Activated T-cell treated with anti-CD3 and anti-CD28 coated beads, Interleukin-2, amount 50 U/mL, for 72 hours (primary cell): ENCODE measurements around the gene HARBI1. TPM values are rescaled to one million over a fixed set of nuclear protein-coding genes. Genes with fewer than 3 reads are reported as not detected.

ENCODE experiments used
- ATAC-seq, 2 donors: fragments of 150-1000 bp; cut with Tn5 transposase; replicated peaks in 1 of 2; 2 replicates each; pipeline ENCODE4 v1.10.0; 2021; ENCODE audit warnings: moderate library complexity in 2 of 2, mild to moderate bottlenecking in 1 of 2
- DNase-seq, 2 donors: peaks; one replicate each; pipeline ENCODE4 v3.0.0; 2021 to 2022; ENCODE audit warnings: mixed read lengths in 1 of 2
- H3K27ac Mint-ChIP-seq: one replicate; pipeline ENCODE4 v1.8.0; 2022; ENCODE audit warnings: mild to moderate bottlenecking, moderate library complexity, mixed read lengths
- H3K27me3 Mint-ChIP-seq: one replicate; pipeline ENCODE4 v1.8.0; 2022; ENCODE audit warnings: low read depth, mixed read lengths
- H3K36me3 Mint-ChIP-seq, 2 donors: one replicate each; pipeline ENCODE4 v1.8.0; 2022; ENCODE audit warnings: mixed read lengths in 2 of 2, mild to moderate bottlenecking in 1 of 2; ENCODE audit not compliant: insufficient read depth in 2 of 2
- H3K4me1 Mint-ChIP-seq: one replicate; pipeline ENCODE4 v1.8.0; 2022; ENCODE audit warnings: low read depth, mixed read lengths
- H3K4me3 Mint-ChIP-seq, 2 donors: one replicate each; pipeline ENCODE4 v1.8.0; 2022; ENCODE audit warnings: mild to moderate bottlenecking in 2 of 2, mixed read lengths in 2 of 2, moderate library complexity in 2 of 2
- H3K9me3 Mint-ChIP-seq, 2 donors: one replicate each; pipeline ENCODE4 v1.8.0; 2022; ENCODE audit warnings: mixed read lengths in 2 of 2
- total RNA-seq, 2 donors: library from RNA; stranded (reverse); gene quantifications; one replicate each; pipeline ENCODE4 v1.2.3, GENCODE V29; 2022

The HARBI1 gene, protein sequence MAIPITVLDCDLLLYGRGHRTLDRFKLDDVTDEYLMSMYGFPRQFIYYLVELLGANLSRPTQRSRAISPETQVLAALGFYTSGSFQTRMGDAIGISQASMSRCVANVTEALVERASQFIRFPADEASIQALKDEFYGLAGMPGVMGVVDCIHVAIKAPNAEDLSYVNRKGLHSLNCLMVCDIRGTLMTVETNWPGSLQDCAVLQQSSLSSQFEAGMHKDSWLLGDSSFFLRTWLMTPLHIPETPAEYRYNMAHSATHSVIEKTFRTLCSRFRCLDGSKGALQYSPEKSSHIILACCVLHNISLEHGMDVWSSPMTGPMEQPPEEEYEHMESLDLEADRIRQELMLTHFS
- total RNA-seq = 1 to 10 TPM; 4.2 to 7.3 TPM

DNA sequence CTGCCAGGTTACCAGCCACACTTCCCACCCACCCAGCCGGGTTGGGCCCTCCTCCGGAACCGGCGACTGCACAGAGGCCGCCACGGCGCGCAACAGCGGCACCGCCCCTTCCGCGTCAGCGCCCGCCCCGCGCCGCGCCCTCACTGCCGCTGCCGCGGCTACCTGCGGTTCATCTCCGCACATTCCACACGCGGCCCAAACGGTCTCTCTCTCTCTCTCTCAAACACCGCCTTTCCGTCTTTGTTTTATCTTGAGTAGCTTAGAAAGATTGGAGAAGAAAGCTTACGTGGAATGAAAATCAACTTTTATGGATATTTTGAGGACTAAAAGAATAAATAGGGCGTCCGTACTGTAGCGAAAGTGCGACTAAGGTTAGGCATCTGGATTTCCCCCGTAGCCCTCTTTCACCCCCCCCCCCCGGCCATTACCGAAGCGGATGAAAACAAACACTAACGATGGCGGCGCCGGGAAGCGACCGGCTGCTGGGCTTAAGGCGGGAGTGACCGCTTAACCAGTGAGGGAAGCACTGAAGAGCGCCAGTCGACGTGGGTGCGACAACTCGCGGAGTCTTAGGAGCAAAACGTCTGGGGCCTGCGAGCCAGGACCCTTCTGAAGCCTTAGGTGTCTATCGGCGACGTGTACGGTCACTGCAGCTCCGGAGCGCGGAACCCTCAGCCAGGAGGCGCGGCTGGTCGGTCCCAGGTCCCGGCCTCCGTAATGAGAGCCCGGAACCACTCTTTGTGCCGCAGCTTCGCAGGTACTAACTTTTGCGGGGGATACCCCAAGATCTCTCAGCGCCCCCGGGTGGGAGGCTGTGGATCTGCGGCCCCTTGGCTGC lies at the start of gene HARBI1, which contains the start of gene ATG13:
Gene HARBI1, minus strand, starts transcription at position 94 of the 838 bp plus-strand sequence. CDS start 990 bp downstream, outside the sequence.
Gene ATG13, plus strand, starts transcription at position 420 of the 838 bp plus-strand sequence. CDS start 26,739 bp downstream, outside the sequence.
- ATAC-seq (peak; percentile 97 to 98), DNase-seq (peak; percentile 96 to 97)
- H3K4me3 Mint-ChIP-seq = peak within 1 kb of the TSS; percentile 89 to 100
- H3K27me3 Mint-ChIP-seq = no peaks in the 10 kb centered on the region
- peaks cover 49% of the 10 kb centered on the region for H3K4me1 Mint-ChIP-seq
- no peaks in the 10 kb centered on the region for H3K9me3 Mint-ChIP-seq
- H3K36me3 Mint-ChIP-seq = no peaks in the 10 kb centered on the region
- peak within 1 kb of the TSS; percentile 100 for H3K27ac Mint-ChIP-seq

DNA sequence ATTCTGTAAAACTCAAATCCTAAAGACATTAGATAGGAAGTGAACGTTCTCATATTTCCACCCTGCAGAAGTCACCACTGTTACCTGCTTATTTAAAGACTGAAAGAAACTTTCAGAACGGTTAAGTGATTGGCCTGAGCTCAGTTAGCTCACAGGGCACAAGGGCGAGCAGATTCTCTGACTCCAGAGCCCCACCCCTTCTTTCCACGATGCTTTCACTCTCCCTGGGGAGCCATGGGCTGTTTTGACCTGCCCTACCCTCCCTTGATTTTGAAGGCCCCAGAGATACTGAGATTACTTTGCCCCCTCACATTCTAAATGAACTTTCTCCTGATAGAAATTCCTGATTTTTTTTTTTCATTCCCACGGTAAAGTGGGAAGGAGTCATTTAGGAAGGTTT lies 49.5 kb upstream of the HARBI1 start:
- H3K27me3 Mint-ChIP-seq = no peaks in the 10 kb centered on the region
- DNase-seq = no peak
- H3K4me1 Mint-ChIP-seq = peaks cover 29% of the 10 kb centered on the region
- no peaks in the 10 kb centered on the region for H3K9me3 Mint-ChIP-seq
- peaks cover 3 to 10% of the 10 kb centered on the region in 2 donors for H3K36me3 Mint-ChIP-seq
- no peak overlapping the region for H3K27ac Mint-ChIP-seq
- H3K4me3 Mint-ChIP-seq = no peak overlapping the region
- no peak for ATAC-seq

DNA sequence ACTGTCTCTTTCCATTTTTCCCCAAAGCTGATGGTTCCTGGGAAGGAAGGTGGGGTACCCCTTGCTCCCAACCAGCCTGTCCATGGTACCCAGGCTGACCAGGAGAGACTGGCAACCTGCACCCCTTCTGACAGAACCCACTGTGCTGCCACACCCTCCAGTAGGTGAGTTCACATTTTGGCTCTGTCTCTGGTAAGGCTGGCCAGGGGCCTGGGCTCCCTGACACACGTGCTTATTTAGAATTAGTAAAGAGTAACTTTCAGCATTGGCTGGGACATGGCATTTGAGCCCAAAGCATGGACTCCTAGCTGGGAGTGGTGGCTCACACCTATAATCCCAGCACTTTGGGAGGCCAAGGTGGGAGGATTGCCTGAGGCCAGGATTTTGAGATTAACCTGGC lies 48.3 kb upstream of the HARBI1 start:
- DNase-seq (no peak), ATAC-seq (no peak)
- no peak overlapping the region for H3K4me3 Mint-ChIP-seq
- H3K27ac Mint-ChIP-seq = no peak overlapping the region
- peaks cover 18% of the 10 kb centered on the region for H3K4me1 Mint-ChIP-seq
- H3K9me3 Mint-ChIP-seq = no peaks in the 10 kb centered on the region
- H3K36me3 Mint-ChIP-seq = peaks cover 3 to 9% of the 10 kb centered on the region in 2 donors
- H3K27me3 Mint-ChIP-seq = no peaks in the 10 kb centered on the region

DNA sequence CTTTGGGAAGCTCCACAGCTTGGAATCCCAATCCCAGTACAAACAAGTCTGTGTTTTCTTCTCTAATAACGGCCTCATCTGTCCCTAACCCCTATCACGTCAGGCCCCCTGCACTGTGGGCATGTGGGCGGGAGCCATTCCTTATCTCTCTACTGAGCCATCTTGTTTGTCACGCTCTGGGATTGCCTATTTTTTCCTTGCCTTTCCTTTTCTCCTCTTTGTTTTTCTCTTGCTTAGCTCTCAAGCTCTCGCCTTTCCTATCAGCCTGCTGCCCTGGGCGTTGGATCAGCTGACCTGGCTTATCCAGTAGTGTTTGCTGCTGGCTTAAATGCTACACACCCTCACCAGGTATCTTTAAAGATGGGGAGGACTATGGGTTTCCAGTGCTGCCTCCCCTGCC lies 47.6 kb upstream of the HARBI1 start:
- Mint-ChIP-seq H3K4me1 (peaks cover 11% of the 10 kb centered on the region), H3K27ac (no peak overlapping the region), H3K4me3 (no peak overlapping the region), H3K36me3 (peaks cover 1 to 17% of the 10 kb centered on the region in 2 donors), H3K9me3 (no peaks in the 10 kb centered on the region), H3K27me3 (no peaks in the 10 kb centered on the region)
- DNase-seq (no peak), ATAC-seq (no peak)

DNA sequence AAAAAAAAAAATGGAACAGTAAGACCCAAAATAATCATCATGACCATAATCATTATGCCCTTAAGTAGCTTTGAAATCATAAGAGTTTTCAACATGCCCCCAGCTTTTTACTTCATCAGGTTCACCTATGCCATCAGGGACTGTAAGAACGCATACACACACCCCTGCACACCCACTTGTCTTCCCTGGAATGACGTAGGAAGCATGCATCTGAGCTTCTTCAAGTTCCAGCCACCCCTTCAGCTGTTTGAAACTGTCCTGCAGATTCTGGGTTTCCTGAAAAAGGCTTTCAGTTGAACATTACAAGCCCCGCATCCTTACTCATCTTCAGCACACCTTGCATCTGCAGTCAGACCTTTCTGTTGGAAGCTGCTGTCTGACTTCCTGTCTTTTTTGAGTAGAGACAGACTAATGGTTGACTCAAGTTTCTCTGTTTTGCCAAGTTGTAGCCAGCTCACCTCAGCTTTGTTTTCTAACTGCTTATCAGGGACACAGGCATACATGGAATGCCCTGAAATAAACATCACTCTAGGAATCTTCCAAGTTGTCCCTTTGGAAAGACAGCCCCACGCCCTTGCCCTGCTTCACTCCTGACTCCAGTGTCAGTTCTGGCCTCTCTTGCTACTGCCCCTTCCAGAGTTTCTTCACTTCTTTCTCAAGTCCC lies 46.4 kb upstream of the HARBI1 start:
- Mint-ChIP-seq H3K4me3 (no peak overlapping the region), H3K4me1 (no peaks in the 10 kb centered on the region), H3K27ac (peak overlapping the region; percentile 88), H3K9me3 (no peaks in the 10 kb centered on the region), H3K36me3 (peaks cover 4 to 17% of the 10 kb centered on the region in 2 donors), H3K27me3 (no peaks in the 10 kb centered on the region)
- ATAC-seq = no peak
- DNase-seq = no peak

DNA sequence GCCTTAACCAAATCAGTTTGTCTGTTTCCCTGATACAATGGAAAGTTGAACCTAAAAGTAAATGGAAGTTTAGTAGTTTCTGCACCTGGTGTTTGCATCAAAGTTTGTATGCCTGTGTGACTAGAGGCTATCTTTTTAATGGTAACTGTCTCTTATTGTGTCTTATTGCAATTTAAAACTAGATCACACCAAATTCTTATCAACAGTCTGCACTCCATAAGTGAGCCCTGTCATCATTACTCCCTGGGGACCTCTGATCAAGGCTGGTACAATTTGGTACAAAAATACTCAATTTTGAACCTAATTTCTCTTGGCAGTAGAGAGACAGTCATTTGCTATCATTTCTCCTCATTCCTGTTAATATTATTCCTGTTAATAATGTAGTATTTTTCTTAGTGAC lies 45.3 kb upstream of the HARBI1 start:
- ATAC-seq (no peak), DNase-seq (no peak)
- no peaks in the 10 kb centered on the region for H3K4me1 Mint-ChIP-seq
- no peaks in the 10 kb centered on the region for H3K27me3 Mint-ChIP-seq
- H3K27ac Mint-ChIP-seq = no peak overlapping the region
- no peaks in the 10 kb centered on the region for H3K9me3 Mint-ChIP-seq
- H3K36me3 Mint-ChIP-seq = peaks cover 4 to 17% of the 10 kb centered on the region in 2 donors
- H3K4me3 Mint-ChIP-seq = no peak overlapping the region

DNA sequence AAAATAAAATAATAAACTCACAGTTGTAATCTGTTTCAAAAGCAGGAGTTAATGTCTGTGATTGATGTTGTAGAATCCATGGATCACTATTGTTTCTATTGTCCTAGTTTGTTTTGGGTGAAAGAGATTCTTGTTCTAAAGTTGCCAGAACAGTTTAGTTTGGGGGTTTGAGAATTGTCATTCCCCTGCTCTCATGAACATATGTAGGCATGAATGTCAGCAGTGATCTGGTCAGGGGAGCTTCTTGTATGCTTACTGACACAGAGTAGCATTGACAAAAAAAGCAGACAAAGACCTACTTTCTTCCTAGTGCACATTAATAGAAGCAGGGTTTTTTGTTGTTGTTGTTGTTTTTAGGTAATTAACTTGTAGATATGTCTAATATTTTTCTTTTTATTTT lies 44.8 kb upstream of the HARBI1 start:
- DNase-seq = no peak
- Mint-ChIP-seq H3K4me3 (no peak overlapping the region), H3K4me1 (no peaks in the 10 kb centered on the region), H3K9me3 (no peaks in the 10 kb centered on the region), H3K27ac (no peak overlapping the region), H3K36me3 (peaks cover 4 to 16% of the 10 kb centered on the region in 2 donors), H3K27me3 (no peaks in the 10 kb centered on the region)
- ATAC-seq = no peak

DNA sequence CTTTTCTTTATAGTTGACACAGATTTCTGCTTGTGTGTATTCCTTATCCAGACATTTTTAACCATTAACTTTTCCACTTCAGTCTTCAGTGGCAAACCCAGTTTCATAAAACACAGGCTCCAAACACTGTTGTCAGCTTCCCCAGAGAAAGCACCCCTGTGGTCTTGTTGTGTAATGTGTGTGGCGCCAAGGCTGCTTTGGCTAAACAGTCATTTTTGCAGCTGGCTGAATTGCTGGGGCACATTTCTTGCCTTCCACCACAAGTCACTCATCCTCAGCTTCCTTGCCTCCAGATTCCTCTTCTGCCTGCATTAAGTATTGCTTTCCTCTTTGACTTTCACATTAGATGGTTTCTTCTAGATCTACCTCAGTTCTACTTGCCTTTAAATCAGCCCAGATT lies 42.9 kb upstream of the HARBI1 start:
- H3K27me3 Mint-ChIP-seq = no peaks in the 10 kb centered on the region
- no peak for ATAC-seq
- no peak for DNase-seq
- no peaks in the 10 kb centered on the region for H3K9me3 Mint-ChIP-seq
- H3K36me3 Mint-ChIP-seq = peaks cover 4 to 14% of the 10 kb centered on the region in 2 donors
- H3K27ac Mint-ChIP-seq = no peak overlapping the region
- no peaks in the 10 kb centered on the region for H3K4me1 Mint-ChIP-seq
- no peak overlapping the region for H3K4me3 Mint-ChIP-seq

DNA sequence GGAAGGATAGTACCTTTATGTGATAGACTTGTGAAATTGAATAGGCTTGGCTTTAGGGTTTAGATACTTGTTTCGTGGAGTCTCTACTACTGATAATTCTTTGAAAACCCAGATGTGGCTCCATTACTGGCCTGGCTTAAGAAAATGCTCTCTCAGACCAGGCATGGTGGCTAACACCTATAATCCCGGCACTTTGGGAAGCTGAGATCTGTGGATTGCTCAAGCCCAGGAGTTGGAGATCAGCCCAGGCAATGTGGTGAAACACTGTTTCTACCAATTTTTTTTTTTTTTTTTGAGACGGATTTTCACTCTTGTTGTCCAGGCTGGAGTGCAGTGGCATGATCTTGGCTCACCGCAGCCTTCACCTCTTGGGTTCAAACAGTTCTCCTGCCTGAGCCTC lies 41.2 kb upstream of the HARBI1 start:
- no peak for DNase-seq
- Mint-ChIP-seq H3K4me3 (no peak overlapping the region), H3K27me3 (no peaks in the 10 kb centered on the region), H3K4me1 (no peaks in the 10 kb centered on the region), H3K9me3 (no peaks in the 10 kb centered on the region), H3K27ac (no peak overlapping the region), H3K36me3 (peaks cover 4 to 11% of the 10 kb centered on the region in 2 donors)
- ATAC-seq = no peak

DNA sequence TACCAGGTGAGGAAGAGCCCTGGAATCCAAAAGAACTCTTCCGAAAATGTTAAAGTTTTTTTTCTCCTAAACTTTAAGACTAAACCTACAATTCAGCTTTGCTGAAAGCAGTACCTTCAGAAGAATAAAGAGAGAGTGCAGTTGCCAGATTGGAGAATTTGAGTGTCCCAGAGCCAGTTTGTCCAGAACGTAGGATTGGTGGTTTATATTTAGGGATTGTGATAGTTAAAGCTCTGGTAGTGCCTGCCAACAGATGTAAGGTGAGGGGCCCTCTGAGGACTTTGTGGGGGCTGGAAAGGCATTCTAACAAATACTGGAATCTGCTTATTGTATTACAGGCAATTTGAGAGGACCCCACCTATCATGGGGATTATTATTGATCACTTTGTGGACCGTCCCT lies 40.2 kb upstream of the HARBI1 start:
- H3K36me3 Mint-ChIP-seq = peaks cover 4 to 11% of the 10 kb centered on the region in 2 donors
- DNase-seq (no peak), ATAC-seq (no peak)
- H3K4me1 Mint-ChIP-seq = no peaks in the 10 kb centered on the region
- no peak overlapping the region for H3K4me3 Mint-ChIP-seq
- no peak overlapping the region for H3K27ac Mint-ChIP-seq
- no peaks in the 10 kb centered on the region for H3K9me3 Mint-ChIP-seq
- H3K27me3 Mint-ChIP-seq = no peaks in the 10 kb centered on the region

DNA sequence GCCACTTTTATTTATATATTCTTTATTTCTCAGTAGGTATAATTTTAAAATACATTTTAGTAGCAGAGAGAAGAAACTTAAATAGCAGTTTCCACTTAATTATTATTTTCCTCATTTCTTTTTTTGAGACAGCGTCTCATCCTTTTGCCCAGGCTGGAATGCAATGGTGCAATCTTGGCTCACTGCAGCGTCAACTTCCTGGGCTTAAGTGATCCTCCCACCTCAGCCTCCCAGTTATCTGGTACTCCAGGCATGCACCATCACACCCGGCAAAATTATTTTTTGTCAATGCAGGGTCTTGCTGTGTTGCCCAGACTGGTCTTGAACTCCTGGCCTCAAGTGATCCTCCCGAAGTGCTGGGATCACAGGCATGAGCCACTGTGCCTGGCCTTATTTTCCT lies 38.6 kb upstream of the HARBI1 start:
- no peaks in the 10 kb centered on the region for H3K9me3 Mint-ChIP-seq
- no peaks in the 10 kb centered on the region for H3K4me1 Mint-ChIP-seq
- no peak overlapping the region for H3K4me3 Mint-ChIP-seq
- no peak for ATAC-seq
- no peak for DNase-seq
- H3K27me3 Mint-ChIP-seq = no peaks in the 10 kb centered on the region
- peaks cover 4 to 17% of the 10 kb centered on the region in 2 donors for H3K36me3 Mint-ChIP-seq
- no peak overlapping the region for H3K27ac Mint-ChIP-seq

DNA sequence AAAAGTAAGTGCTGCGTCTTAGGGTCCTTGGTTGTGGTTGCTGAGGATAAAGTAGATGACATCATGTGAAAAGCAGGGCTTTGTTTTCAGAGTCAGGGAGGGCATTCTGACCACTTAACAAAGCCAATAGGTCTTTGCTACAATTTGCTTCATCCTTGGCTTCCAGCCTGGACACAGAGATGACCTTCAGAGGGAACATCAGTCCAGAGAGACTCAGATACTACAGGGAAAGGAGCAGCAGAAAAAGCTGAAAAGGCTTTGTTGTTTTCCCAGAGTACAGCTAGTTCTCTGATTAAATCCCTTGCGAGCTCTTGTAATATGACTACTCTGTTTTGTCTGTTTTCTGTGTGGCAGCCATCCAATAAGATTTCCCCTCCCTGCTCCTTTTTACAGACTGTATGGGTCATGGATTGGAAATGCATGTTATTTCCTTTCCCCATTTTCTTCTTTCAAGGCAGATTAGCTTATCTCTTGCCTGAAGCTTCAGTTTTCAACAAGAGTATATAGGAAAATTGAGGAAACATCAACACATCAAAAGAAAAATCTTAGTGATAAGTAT lies 32.2 kb upstream of the HARBI1 start:
- no peaks in the 10 kb centered on the region for H3K27me3 Mint-ChIP-seq
- no peak overlapping the region for H3K4me3 Mint-ChIP-seq
- no peaks in the 10 kb centered on the region for H3K4me1 Mint-ChIP-seq
- ATAC-seq (no peak), DNase-seq (no peak)
- no peak overlapping the region for H3K27ac Mint-ChIP-seq
- H3K9me3 Mint-ChIP-seq = no peaks in the 10 kb centered on the region
- peaks cover 2 to 10% of the 10 kb centered on the region in 2 donors for H3K36me3 Mint-ChIP-seq

DNA sequence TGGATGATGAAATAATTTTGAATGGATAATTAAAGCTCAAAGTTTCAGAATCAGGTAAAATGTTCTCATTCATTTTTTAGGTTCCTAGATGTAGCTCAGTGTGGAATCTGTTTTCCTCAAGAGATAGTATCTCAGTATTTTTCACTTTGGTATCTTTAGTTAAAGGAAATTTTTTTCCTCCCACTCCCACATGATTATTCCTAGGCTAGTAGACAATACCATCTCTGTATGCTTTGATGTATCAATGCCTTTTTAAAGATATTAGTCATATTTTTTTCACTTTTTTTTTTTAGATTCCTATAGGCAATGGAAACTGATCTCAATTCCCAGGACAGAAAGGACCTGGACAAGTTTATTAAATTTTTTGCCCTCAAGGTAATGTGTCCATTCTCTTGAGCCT lies 27.0 kb upstream of the HARBI1 start:
- no peaks in the 10 kb centered on the region for H3K9me3 Mint-ChIP-seq
- ATAC-seq = no peak
- no peaks in the 10 kb centered on the region for H3K27me3 Mint-ChIP-seq
- H3K36me3 Mint-ChIP-seq = peaks cover 5 to 19% of the 10 kb centered on the region in 2 donors
- no peak overlapping the region for H3K4me3 Mint-ChIP-seq
- no peak for DNase-seq
- H3K4me1 Mint-ChIP-seq = peaks cover 14% of the 10 kb centered on the region
- no peak overlapping the region for H3K27ac Mint-ChIP-seq
